Esophagus muscularis mucosa (tissue), 4 donors: ENCODE results near the gene CPED1. TPM values are rescaled to one million over a fixed set of nuclear protein-coding genes. Genes with fewer than 3 reads are reported as not detected.

Experiments
- DNase-seq: peaks from one replicate; pipeline ENCODE4 v3.0.0-alpha.2; 2017; ENCODE audit errors: extremely low spot score
- H3K27ac ChIP-seq, 4 donors: fragments of 200-600 bp; sonication (generic); replicated peaks in 1 of 4; 1 replicate in 3 of 4; 2 replicates in 1 of 4; pipeline ENCODE4 v1.5.1; 2016 to 2019; ENCODE audit warnings: mild to moderate bottlenecking in 1 of 4
- H3K27me3 ChIP-seq, 4 donors: fragments of 200-600 bp; sonication (generic); one replicate each; pipeline versions ENCODE4 v1.5.1 to v1.6.0; 2016 to 2019
- H3K36me3 ChIP-seq, 4 donors: fragments of 200-600 bp; sonication (generic); one replicate each; pipeline ENCODE4 v1.5.1; 2016 to 2019
- H3K4me1 ChIP-seq, 4 donors: fragments of 200-600 bp; sonication (generic); one replicate each; pipeline ENCODE4 v1.5.1; 2016 to 2019
- H3K4me3 ChIP-seq, 4 donors: fragments of 200-600 bp; sonication (generic); 1 replicate in 2 of 4; 2 replicates in 2 of 4; pipeline ENCODE4 v1.5.1; 2016 to 2019; ENCODE audit warnings: mild to moderate bottlenecking in 4 of 4, moderate library complexity in 1 of 4
- H3K9me3 ChIP-seq, 4 donors: fragments of 200-600 bp; sonication (generic); 1 replicate in 3 of 4; 2 replicates in 1 of 4; pipeline ENCODE4 v1.5.1; 2016 to 2019
- EP300 ChIP-seq: sonication (generic); formaldehyde crosslinking; IDR thresholded peaks from one replicate; pipeline ENCODE4 v1.6.1; 2017; ENCODE audit warnings: antibody characterized with exemption
- POLR2A ChIP-seq: fragments of 450-650 bp; IDR thresholded peaks from one replicate; pipeline ENCODE4 v1.6.1; 2017; ENCODE audit warnings: antibody characterized with exemption, moderate library complexity, mild to moderate bottlenecking, low read depth
- POLR2AphosphoS5 ChIP-seq, 2 donors: sonication (generic); formaldehyde crosslinking; IDR thresholded peaks; one replicate each; pipeline ENCODE4 v1.6.1; 2017; ENCODE audit warnings: antibody characterized with exemption in 2 of 2
- WGBS: methylation state at CpG from one replicate; pipeline ENCODE4 v1.1.5; 2018; 5-methylcytosine and 5-hydroxymethylcytosine counted together
- intact Hi-C: fragments of 100-400 bp; cut with DNase I; formaldehyde crosslinking; loops from one replicate; pipeline ENCODE4 v1.15.1; 2023
- total RNA-seq, 4 donors: library from RNA; depleted of rRNA; stranded (reverse); fragments of >200 nt; gene quantifications; one replicate each; pipeline versions ENCODE4 v1.1.0 to v1.2.1, GENCODE V29; 2016
- TF ChIP-seq, protein P1 (sequence below), 3 experiments: fragments of 200-600 bp in 2 of 3; fragments of 450-650 bp in 1 of 3; sonication (generic) in 2 of 3; IDR thresholded peaks; one replicate each; pipeline ENCODE4 v1.5.1; 2017 to 2019; ENCODE audit warnings: antibody characterized with exemption in 3 of 3, mild to moderate bottlenecking in 2 of 3, moderate library complexity in 1 of 3

The CPED1 gene
- total RNA-seq, 4 donors from 2014 or later: 28.1 to 81.8 (median 32.0) TPM

DNA sequence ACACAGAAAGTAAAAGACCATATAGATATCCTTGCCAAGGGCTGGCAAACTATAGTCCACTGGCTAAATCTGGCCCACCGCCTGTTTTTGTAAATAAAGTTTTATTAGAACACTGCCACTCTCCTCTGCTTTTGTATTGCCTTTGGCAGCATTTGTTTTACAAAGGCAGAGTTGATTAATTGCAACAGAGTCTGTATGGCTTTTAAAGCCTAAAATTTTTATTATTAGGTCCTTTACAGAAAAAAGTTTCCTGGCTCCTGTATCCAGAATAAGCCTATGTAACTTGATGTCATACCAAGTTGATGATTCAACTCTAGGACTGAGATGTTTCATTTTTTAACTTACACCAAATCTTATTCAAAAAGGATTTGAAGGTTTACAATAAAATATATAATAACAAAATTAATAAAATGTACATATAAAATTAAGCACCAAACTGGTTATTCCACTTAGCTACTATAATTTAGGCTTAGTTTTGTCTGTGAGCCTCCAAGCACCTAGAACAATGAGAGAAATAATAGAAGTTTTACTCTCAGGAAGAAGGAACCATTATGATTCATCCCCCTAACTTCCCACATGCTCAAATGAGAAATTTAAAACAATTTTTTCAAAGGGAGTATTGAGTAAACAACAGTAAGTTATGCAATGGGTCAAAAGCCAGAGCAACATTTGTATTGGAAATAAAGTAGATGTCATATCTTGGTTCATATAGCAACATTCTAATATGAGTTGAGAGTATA lies 31.9 kb downstream of the CPED1 start:
- intact Hi-C loops: no loop called here
- WGBS: 82% methylated on average over 1 of the region's 1 CpG

DNA sequence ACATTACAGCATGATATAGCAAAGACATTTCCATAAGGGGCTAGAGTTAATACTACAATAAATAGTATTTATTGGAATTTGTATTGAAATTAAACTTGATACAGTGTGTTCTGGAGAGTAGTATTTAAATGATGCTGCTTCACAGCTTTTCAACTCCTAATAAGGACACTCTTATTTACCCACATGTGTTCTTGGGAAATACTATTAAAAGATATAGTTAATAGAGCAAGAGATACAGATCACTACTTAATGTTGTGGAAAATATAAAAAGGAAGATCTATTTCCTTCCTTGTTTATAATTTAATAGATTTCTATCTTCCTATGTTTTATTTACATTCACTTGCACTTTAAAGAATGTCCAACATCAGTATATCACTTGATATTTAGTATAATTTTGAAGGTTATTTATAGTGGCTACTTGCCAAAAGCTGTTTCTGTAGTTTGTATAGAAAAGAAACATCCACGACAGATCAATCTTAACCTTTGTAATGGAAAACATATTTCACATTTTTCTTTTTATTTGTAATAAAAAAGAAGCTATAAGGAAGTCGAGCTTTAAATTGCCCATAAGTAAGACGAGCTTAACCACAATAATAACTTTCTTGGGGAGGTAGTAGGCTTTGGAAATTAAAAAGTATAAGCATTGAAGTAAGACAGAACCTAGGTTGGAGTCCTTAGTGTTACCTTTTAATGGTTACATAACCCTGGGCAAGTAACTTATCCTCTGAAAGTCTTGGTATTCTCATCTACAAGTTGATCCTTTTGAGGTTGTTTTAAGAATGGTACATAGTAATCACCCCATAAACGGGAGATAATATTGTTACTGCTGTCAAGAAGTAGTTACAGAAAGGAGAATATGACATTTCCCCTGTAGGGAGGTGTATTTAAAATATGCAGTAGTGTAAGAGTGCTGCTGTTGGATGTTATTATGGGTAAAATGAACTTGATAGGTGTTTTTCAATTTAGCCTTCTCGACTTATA lies 32.8 kb downstream of the CPED1 start:
- H3K27ac ChIP-seq: peak overlapping the region in 3 of 4 donors; percentile 23 to 49 (median 37)
- no peak for DNase-seq
- H3K4me1 ChIP-seq: peaks cover 49 to 69% (median 59%) of the 10 kb centered on the region in 4 donors
- 62% methylated on average over 5 of the region's 5 CpGs for WGBS
- H3K9me3 ChIP-seq: no peaks in the 10 kb centered on the region
- H3K36me3 ChIP-seq: no peaks in the 10 kb centered on the region
- intact Hi-C loops: no loop called here
- H3K27me3 ChIP-seq: no peaks in the 10 kb centered on the region
- H3K4me3 ChIP-seq: no peak overlapping the region
- TF ChIP-seq EP300 (no peak), POLR2AphosphoS5 (IDR thresholded peaks at IDR 0.05) (no peak)

More for the DNA sequence above, 31.9 kb downstream of the CPED1 start:
- no peaks in the 10 kb centered on the region for H3K9me3 ChIP-seq
- peaks cover 49 to 66% (median 60%) of the 10 kb centered on the region in 4 donors for H3K4me1 ChIP-seq
- TF ChIP-seq POLR2A (no peak), EP300 (no peak), POLR2AphosphoS5 (IDR thresholded peaks at IDR 0.05) (no peak)
- TF ChIP-seq, protein P1, sequence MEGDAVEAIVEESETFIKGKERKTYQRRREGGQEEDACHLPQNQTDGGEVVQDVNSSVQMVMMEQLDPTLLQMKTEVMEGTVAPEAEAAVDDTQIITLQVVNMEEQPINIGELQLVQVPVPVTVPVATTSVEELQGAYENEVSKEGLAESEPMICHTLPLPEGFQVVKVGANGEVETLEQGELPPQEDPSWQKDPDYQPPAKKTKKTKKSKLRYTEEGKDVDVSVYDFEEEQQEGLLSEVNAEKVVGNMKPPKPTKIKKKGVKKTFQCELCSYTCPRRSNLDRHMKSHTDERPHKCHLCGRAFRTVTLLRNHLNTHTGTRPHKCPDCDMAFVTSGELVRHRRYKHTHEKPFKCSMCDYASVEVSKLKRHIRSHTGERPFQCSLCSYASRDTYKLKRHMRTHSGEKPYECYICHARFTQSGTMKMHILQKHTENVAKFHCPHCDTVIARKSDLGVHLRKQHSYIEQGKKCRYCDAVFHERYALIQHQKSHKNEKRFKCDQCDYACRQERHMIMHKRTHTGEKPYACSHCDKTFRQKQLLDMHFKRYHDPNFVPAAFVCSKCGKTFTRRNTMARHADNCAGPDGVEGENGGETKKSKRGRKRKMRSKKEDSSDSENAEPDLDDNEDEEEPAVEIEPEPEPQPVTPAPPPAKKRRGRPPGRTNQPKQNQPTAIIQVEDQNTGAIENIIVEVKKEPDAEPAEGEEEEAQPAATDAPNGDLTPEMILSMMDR (IDR thresholded peaks at IDR 0.05): no peak
- no peaks in the 10 kb centered on the region for H3K36me3 ChIP-seq
- H3K4me3 ChIP-seq: no peak overlapping the region
- no peaks in the 10 kb centered on the region for H3K27me3 ChIP-seq
- H3K27ac ChIP-seq: peak overlapping the region in 3 of 4 donors; percentile 23 to 49 (median 37)
- no peak for DNase-seq

DNA sequence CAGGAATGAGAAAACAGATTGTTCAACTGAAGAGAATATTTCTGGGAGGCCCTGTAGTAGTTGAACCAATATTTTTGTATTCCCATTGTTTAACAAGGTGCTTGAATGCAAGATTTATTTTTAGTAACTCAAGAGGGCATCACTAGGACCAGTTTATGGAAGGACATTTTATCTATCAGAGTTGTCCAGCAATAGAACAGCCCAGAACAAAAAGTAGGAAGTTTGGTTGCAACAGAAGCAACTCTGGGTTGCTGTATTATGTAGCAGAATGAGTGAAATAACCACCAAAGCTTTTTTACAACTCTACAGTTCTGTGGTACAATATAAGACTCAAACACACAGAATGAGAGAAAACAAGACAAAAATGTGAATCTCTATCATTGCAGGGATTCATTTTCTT lies 34.7 kb downstream of the CPED1 start:
- Histone ChIP-seq H3K27me3 (no peaks in the 10 kb centered on the region), H3K4me1 (peaks cover 47 to 63% (median 54%) of the 10 kb centered on the region in 4 donors), H3K9me3 (no peaks in the 10 kb centered on the region), H3K27ac (peak overlapping the region; percentile 27 to 62 (median 56)), H3K4me3 (no peak overlapping the region), H3K36me3 (no peaks in the 10 kb centered on the region)
- TF ChIP-seq, protein P1 (IDR thresholded peaks at IDR 0.05): no peak
- TF ChIP-seq POLR2A (no peak), POLR2AphosphoS5 (IDR thresholded peaks at IDR 0.05) (no peak)
- DNase-seq: no peak
- intact Hi-C loops: no loop called here

DNA sequence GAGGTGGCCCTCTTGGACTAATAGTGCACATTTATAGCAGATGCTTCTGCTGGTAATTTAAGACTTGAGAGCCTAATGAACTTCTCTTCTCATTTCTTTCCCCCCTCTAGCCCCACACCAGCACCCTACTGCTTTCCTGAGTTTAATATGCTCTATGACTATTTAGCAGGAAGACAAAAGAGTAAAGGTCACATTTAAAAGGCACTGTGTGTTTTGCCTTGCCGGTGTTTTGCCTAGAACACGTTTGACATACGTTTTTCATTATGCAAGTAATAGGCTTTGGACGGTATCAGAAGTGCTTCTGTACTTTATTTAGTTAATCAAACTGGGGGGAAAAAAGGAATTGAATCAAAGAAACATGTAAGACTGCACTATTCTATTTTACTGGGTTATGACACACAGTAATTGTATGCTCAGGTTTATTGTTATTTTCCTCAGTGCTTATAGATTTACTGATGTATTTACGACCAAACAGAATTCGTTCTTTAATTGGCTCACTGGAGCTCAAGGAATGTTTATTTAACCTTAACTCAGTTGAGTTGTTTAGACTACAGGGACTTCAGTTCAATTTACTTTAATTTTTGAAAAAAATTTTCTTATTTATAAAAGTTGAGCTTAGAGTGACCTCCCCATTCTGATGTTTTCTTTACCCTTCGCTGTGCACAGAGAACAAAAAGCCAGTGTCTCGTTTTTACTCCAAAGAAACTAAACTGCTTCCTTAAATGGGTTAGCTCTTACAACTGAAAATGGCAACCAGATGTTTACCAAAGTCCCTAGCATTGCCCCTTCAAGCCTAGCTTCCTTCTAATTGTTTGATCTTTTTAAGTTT lies 35.4 kb downstream of the CPED1 start:
- peak overlapping the region; percentile 27 to 62 (median 56) for H3K27ac ChIP-seq
- H3K9me3 ChIP-seq: no peaks in the 10 kb centered on the region
- peak overlapping the region in 1 of 4 donors; percentile 0 for H3K4me3 ChIP-seq
- intact Hi-C loops: no loop called here
- WGBS: 55% methylated on average over 8 of the region's 8 CpGs
- H3K27me3 ChIP-seq: no peaks in the 10 kb centered on the region
- DNase-seq: no peak
- TF ChIP-seq POLR2A (no peak), POLR2AphosphoS5 (IDR thresholded peaks at IDR 0.05) (no peak), EP300 (no peak)
- TF ChIP-seq, protein P1 (IDR thresholded peaks at IDR 0.05): no peak
- no peaks in the 10 kb centered on the region for H3K36me3 ChIP-seq
- peaks cover 48 to 65% (median 53%) of the 10 kb centered on the region in 4 donors for H3K4me1 ChIP-seq
